Lung microvascular endothelial cell (primary cell): ENCODE data around the gene NCKAP5. TPM values are rescaled to one million over a fixed set of nuclear protein-coding genes. Genes with fewer than 3 reads are reported as not detected.

Experiments used
- DNase-seq, 2 donors: peaks; one replicate each; pipeline versions ENCODE4 v3.0.0 to v3.0.0-alpha.2; 2010; ENCODE audit warnings: low read depth in 2 of 2
- total RNA-seq: library from RNA; depleted of rRNA; stranded (reverse); fragments of >200 nt; gene quantifications from 2 replicates; pipeline ENCODE4 v1.2.1, GENCODE V29; 2014

NCKAP5 gene
- total RNA-seq, 1 donor from 2014 or later = under 0.01 TPM

DNA sequence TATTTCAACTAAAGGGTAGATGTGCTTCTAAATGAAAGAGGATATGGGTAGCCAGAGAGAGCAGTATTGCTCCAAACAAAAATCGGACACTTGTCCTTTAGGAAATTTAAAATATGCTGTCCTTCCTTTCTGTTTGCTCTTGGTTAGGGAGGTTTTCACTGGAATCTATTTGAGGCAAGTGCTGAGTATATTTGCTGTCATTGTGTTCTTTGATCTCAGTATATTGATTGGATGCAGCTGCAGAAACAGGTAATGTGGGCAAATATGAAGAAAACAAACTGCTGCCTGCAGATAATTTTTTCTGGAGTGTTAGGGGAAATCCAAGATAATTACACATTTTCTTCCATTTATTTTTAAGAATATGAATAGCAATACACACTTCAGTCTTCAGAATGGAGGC, 410.2 kb downstream of the NCKAP5 start:
- DNase-seq = no peak

DNA sequence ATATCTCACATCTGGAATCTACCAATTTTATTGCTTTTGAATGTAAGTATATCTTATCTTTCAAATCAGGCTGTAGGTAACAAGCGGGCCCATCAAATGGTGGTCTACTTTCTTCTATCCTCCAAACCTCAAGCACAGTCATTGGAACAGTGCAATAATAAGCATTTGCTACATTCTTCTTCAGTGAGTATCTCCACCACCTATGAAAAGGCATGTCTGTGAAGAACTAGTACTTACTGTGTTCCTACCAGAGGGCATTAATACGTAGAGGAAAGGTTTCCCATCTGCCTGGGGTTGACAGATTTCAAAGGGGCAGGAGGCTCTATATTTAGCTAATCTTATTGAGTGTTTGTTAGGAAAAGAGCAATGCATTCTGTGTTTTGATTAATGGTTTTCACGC, 411.1 kb downstream of the NCKAP5 start:
- no peak for DNase-seq

GRCh38 chr2:133152801-133153200, 415.5 kb downstream of the NCKAP5 start:
- DNase-seq = no peak

GRCh38 chr2:133148187-133148586, 420.1 kb downstream of the NCKAP5 start:
- no peak for DNase-seq

- DNase-seq = no peak
These were observed 421.4 kb downstream of the NCKAP5 start for GRCh38 chr2:133146893-133147292.

DNA sequence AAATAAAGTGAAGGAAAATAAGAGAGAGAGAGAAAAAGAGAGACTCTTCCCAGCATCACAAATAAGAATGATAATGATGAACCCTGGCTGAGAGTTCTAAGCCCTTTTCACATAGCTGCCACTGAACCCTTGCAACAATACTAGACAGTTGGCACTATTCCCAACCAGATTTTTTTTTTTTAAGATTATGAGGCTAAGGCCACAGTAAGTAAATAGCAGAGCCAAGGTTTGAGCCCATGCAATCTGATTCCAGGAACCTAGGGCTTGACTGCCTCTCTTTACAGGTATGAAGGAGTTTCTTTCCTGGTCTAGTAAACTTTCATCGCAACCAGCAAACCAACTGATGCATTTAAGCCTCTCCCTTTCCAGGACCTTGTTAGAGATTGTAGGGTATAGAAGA, 424.6 kb downstream of the NCKAP5 start:
- DNase-seq = no peak

GRCh38 chr2:133142087-133142486, 426.2 kb downstream of the NCKAP5 start:
- no peak for DNase-seq

- no peak for DNase-seq
These were observed 427.6 kb downstream of the NCKAP5 start for GRCh38 chr2:133140620-133141019.

DNA sequence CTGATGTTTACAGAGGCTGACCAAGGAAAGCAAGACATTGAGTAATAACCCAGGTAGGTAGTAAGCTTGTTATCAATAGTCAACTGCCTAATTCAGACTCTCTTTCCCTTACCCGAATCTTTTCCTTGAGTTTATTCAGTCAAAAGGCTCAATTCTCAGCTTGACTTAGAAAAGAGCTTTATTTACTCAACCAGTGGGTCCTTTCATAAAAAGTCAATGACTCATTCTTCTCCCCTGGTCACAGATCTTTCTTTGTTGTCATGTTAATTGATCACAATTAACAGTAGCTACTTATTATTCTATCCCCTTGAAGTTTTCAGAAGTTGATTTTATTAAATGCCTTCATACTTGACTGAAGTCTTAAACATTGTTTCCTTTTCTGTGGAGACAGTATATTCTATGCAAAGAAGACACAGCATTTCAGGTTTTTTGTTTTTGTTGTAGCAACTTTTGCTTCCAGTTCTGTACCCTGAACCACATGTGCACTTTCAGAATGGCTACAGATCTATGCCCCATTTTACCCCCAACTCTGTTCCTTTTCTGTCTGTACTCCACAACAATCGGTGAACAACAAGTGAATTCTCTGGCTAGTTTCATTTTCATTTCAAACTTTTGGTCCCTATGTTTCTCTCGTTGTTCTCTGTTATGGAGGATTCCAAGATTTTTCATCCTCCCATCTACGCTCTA, 428.3 kb downstream of the NCKAP5 start:
- DNase-seq = no peak

DNA sequence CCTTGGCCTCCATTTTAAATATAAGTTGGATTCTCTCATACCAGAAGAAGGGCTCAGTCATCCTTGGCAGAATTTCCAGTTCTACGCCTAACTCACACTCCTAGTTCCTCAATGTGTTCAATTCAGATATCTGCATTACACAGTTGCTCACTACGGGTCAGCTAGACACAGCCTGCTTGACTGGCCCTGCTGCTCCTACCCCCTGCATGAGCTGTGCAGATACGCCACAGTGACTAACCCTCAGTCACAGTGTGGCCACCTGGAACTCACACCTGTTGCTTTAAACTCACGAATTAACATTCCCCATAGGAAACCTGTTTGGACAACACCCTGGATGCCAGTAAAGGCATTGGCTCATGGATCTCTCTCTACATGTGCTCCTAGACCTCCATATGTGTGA, 429.6 kb downstream of the NCKAP5 start:
- no peak for DNase-seq

GRCh38 chr2:133135035-133135654, 433.1 kb downstream of the NCKAP5 start:
- DNase-seq = no peak

DNA sequence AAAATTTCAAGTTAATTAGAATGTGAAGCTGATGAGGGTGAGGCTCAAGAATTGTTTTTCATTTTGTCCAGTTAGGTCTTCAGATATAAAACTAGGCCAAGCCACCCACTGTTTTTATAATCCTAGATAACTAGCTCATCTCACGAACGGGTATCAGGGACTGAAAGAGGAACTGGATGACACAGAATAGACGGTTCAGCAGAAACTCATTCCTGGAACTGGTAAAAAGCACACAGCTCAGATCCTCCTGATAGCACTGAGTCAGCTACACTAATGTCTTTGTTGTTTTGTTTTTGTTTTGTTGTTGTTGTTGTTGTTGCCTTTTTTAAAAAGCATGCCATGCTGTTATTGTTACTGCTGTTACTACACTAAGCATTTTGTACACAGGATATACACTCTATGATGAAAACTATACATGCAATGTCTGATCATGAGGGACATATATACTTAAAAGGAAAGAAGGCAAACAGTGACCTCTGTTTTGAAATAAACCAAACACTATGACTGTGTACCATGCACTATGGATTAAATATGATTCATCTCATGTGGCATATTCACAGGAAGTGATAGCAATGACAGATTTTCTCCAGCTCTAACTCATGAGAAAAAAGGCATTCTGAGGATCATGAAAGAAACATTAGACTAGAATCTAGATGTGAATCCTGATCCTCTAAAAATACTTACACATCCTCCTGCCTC, 437.6 kb downstream of the NCKAP5 start:
- no peak for DNase-seq

GRCh38 chr2:133124446-133124845, 443.8 kb downstream of the NCKAP5 start:
- DNase-seq = no peak

- no peak for DNase-seq
These were observed 444.4 kb downstream of the NCKAP5 start for GRCh38 chr2:133123904-133124303.

GRCh38 chr2:133123393-133123792, 444.9 kb downstream of the NCKAP5 start:
- DNase-seq = no peak

GRCh38 chr2:133122529-133122928, 445.7 kb downstream of the NCKAP5 start:
- no peak for DNase-seq

DNA sequence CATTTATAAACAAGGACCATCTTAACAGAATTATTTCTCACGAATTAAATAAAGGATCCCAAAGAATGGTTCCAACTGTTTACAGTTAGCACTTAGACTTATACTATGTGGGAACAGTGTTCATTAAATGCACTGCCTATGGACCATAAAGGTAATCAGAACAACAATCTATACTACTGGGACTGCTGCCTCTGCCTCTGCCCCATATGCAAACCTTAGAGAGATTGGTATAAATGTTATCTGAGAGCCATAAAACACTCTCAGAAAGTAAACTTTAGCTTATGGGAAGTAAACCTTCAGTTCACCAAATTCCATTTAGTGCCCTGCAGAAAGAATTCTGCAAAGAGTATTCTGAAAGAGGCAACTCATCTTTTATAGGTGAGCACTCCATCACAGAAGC, 448.0 kb downstream of the NCKAP5 start:
- no peak for DNase-seq

GRCh38 chr2:133110201-133110600, 458.1 kb downstream of the NCKAP5 start:
- no peak for DNase-seq

DNA sequence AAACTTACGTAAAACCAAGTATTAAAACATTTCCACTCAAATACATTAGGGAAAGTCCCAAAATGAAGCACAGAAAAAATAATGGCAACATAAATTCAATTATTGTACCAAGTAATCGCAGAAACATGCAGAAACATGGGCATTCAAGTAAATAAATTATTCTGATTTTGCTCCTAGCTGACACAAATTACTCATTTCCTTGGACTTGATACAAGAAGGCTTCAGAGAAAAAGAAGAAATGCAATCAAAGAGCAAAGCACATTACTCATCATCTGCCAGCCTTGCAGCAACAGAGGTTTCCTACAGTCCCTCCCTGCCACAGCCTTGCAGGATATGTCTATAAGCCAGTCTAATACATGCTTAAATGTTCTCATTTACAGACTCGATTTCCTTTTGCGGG, 458.5 kb downstream of the NCKAP5 start:
- DNase-seq = peak in 1 of 2 donors; percentile 50

GRCh38 chr2:133107058-133107815, 461.0 kb downstream of the NCKAP5 start:
- DNase-seq = no peak

DNA sequence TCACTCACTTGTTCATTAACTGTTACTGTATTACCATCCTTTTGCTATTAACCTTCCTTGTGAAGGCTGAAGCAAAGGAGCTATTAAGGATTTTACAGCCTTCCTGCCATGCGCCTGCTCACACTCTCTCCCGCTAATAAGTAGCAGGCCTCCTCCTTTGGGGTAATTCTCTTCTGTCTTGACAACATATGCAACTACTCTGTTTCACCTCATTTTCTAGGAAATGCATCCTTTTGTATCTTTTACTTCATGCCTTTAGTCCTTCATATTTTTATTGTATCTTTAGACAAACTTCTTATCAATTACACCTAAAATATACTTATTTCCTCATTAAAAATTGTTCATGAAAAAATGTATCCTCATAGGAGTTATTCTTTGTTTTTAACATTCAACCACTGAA, 463.4 kb downstream of the NCKAP5 start:
- DNase-seq = no peak

DNA sequence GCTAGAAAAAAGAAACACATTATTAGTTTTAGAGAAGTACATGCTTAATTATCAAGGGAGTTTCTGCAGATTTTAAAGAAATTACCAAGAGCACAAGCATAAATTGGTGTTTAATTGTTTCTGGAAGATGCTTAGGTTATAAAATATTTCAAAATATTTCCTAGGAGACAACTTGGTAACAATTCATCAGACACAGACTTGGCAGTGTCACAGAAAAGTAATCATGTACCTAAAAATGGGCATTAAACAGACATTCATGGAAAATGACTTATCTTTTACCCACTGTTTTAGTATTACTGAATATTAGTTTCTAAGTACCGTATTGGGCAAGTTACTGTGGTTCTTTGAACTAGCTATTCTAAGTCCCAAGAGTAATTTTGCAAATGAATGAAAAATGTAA, 469.5 kb downstream of the NCKAP5 start:
- DNase-seq = no peak
